ENCODE results near the gene CENPS.

The CENPS gene

GRCh38 chr1:10490286-10490970 lies 60.2 kb downstream of the CENPS start:
- ATAC-seq, result no peak

More at GRCh38 chr1:10490286-10490970, 60.2 kb downstream of the CENPS start:
- DNase-seq, result no peak
- Mint-ChIP-seq H3K4me1 (peaks cover 40% of the 10 kb centered on the region), H3K27me3 (no peaks in the 10 kb centered on the region), H3K9me3 (no peaks in the 10 kb centered on the region), H3K27ac (no peak overlapping the region), H3K4me3 (no peak overlapping the region)

All from stimulated activated naive CD8-positive, alpha-beta T cell treated with anti-CD3 and anti-CD28 coated beads, Interleukin-15, amount 100 ng/mL, for 72 hours (primary cell).